Upper lobe of left lung (tissue), 6 donors: ENCODE results near the gene MVD. TPM values are rescaled to one million over a fixed set of nuclear protein-coding genes. Genes with fewer than 3 reads are reported as not detected.

Experiments
- ATAC-seq, 2 donors: fragments of 200-7000 bp; cut with Tn5 transposase; one replicate each; pipeline ENCODE4 v1.9.1; 2022; ENCODE audit warnings: mild to moderate bottlenecking in 2 of 2, moderate library complexity in 2 of 2; ENCODE audit not compliant: low FRiP score in 2 of 2
- DNase-seq, 2 donors: peaks; one replicate each; pipeline ENCODE4 v3.0.0-alpha.2; 2019 to 2020
- H3K27ac ChIP-seq, 4 donors: fragments of 200-600 bp; sonication (generic); one replicate each; pipeline ENCODE4 v1.5.1; 2016 to 2019
- H3K27me3 ChIP-seq, 4 donors: fragments of 200-600 bp; sonication (generic); one replicate each; pipeline ENCODE4 v1.5.1; 2017 to 2019
- H3K36me3 ChIP-seq, 4 donors: fragments of 200-600 bp; sonication (generic); one replicate each; pipeline ENCODE4 v1.5.1; 2016 to 2019
- H3K4me1 ChIP-seq, 4 donors: fragments of 200-600 bp; sonication (generic); one replicate each; pipeline ENCODE4 v1.5.1; 2018 to 2019
- H3K4me3 ChIP-seq, 4 donors: fragments of 200-600 bp; sonication (generic); one replicate each; pipeline ENCODE4 v1.5.1; 2017 to 2019; ENCODE audit warnings: mild to moderate bottlenecking in 2 of 4, moderate library complexity in 1 of 4
- H3K9me3 ChIP-seq, 4 donors: fragments of 200-600 bp; sonication (generic); one replicate each; pipeline ENCODE4 v1.5.1; 2018 to 2019
- CTCF ChIP-seq, 6 experiments: fragments of 450-650 bp in 4 of 6; fragments of 200-600 bp in 2 of 6; sonication (generic) in 2 of 6; IDR thresholded peaks; one replicate each; pipeline ENCODE4 v1.5.1; 2016 to 2019; ENCODE audit warnings: antibody characterized with exemption in 6 of 6
- EP300 ChIP-seq, 4 donors: sonication (generic); formaldehyde crosslinking; IDR thresholded peaks; one replicate each; pipeline ENCODE4 v1.5.1; 2017; ENCODE audit warnings: antibody characterized with exemption in 4 of 4, control low read depth in 2 of 4
- POLR2A ChIP-seq, 4 donors: fragments of 450-650 bp; IDR thresholded peaks; one replicate each; pipeline ENCODE4 v1.5.1; 2016 to 2017; ENCODE audit warnings: antibody characterized with exemption in 4 of 4, mild to moderate bottlenecking in 2 of 4
- POLR2AphosphoS5 ChIP-seq, 2 donors: sonication (generic); formaldehyde crosslinking; IDR thresholded peaks; one replicate each; pipeline ENCODE4 v1.5.1; 2017; ENCODE audit warnings: antibody characterized with exemption in 2 of 2
- WGBS, 2 donors: methylation state at CpG; one replicate each; pipeline ENCODE4 v1.1.5; 2017 to 2018; 5-methylcytosine and 5-hydroxymethylcytosine counted together
- total RNA-seq, 6 donors: library from RNA; depleted of rRNA in 4 of 6; stranded (reverse); fragments of >200 nt in 4 of 6; gene quantifications; one replicate each; pipeline versions ENCODE4 v1.1.0 to v1.2.1, GENCODE V29; 2016 to 2021
- donor health status: DM: no; HTN: no; CAD: no; lungs with moderate emphysema.
- donor health status: DM: no; HTN: yes; CAD: no; lungs with severe emphysema.

Gene MVD
- total RNA-seq, 6 donors from 2014 or later: 38.1 to 114 (median 90.5) TPM

DNA sequence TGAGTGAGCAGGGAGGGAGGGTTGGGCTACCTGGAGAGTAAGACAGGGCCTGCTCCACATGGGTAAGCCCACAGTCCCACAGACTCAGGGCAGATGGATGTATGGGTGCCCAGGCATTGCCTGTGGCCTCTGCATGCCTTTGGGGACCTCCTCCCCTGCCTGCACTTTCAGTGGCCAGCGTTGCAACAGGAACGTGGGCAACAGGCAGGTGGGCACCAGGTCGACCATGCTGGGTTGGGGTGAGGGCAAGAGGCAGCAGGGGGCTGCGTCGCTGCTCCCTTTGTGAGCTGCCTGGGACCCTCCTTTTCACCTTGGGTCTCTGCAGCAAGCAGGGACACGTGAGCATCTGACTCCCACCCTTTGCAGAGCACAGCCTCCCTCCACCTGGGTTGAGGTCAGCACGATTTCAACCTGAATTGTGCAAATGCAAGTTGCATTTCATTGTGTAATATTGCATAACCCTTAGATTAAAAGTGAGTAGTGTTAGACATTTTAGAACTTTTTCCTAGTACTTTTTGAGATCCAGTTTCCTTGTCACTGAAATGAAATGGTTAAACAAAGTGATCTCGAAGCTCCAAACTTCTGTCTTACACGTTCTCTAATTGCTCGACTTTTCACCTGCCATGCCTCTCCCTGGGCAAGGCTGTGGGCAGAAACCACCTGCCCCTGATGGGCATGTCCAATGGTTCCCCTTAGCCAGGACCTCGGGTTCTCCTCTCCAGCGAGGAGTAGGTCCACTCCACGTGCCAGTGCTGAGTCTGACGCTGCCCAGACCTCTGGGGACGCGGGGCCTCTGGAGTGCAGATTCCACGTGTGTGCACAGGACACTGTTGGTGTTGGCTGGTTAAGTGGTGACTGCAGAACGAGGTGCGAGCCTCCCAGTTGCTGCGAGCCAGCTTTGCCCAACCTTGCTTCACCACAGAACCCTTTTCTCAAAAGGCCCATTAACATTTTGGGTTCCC lies 57.4 kb downstream of the MVD start:
- Histone ChIP-seq H3K4me3 (no peak overlapping the region), H3K27ac (no peak overlapping the region), H3K36me3 (peaks cover 8 to 85% (median 49%) of the 10 kb centered on the region in 4 donors), H3K27me3 (no peaks in the 10 kb centered on the region), H3K4me1 (peaks cover 7 to 21% (median 11%) of the 10 kb centered on the region in 4 donors), H3K9me3 (no peaks in the 10 kb centered on the region)
- ATAC-seq (no peak), DNase-seq (no peak)
- 80 to 88% methylated on average over 17 to 18 of the region's 20 CpGs for WGBS, 2 donors
- no peak for TF ChIP-seq CTCF (IDR thresholded peaks at IDR 0.05)
- TF ChIP-seq POLR2A (IDR thresholded peaks at IDR 0.05): no peak
- TF ChIP-seq POLR2AphosphoS5 (IDR thresholded peaks at IDR 0.05): no peak
- no peak for TF ChIP-seq EP300 (IDR thresholded peaks at IDR 0.05)

GRCh38 chr16:88602091-88602490 lies 60.8 kb downstream of the MVD start:
- peak in 1 of 2 donors; percentile 89 for DNase-seq
- Histone ChIP-seq H3K4me1 (peaks cover 17 to 36% (median 31%) of the 10 kb centered on the region in 4 donors), H3K4me3 (no peak overlapping the region), H3K36me3 (peaks cover 9 to 89% (median 53%) of the 10 kb centered on the region in 4 donors), H3K9me3 (no peaks in the 10 kb centered on the region), H3K27ac (peak overlapping the region in 1 of 4 donors; percentile 60), H3K27me3 (no peaks in the 10 kb centered on the region)
- ATAC-seq: peak in 1 of 2 donors; percentile 27
- WGBS, 2 donors: 55 to 85% methylated on average over 4 of the region's 7 CpGs
- TF ChIP-seq POLR2A (IDR thresholded peaks at IDR 0.05) (no peak), EP300 (IDR thresholded peaks at IDR 0.05) (no peak), POLR2AphosphoS5 (IDR thresholded peaks at IDR 0.05) (peak in 1 of 2 donors; percentile 9)

Other genes starting within 250 kb of the MVD start
- gene ZFPM1, start 209.8 kb downstream of the MVD start, total RNA-seq: 1 to 10 TPM; 1.0 to 8.4 (median 3.3) TPM
- 10 to 100 TPM; 22.0 to 74.4 (median 45.5) TPM for gene ZC3H18, start 92.7 kb downstream of the MVD start, total RNA-seq
- under 1 TPM in 2 of 6 donors, not detected in 4; 0.40 to 0.76 TPM for gene IL17C, start 24.5 kb downstream of the MVD start, total RNA-seq
- gene CYBA, start 12.0 kb downstream of the MVD start, total RNA-seq: 100 to 1,000 TPM; 213 to 472 (median 322) TPM
- gene SNAI3, start 23.4 kb upstream of the MVD start, total RNA-seq: 1 to 10 TPM in 4 of 6 donors, under 1 TPM in 1, not detected in 1; 0.78 to 8.1 (median 7.0) TPM
- gene RNF166, start 43.3 kb upstream of the MVD start, total RNA-seq: 100 to 1,000 TPM in 1 of 6 donors, 10 to 100 TPM in 5; 23.2 to 101 (median 64.6) TPM
- gene CTU2, start 43.4 kb upstream of the MVD start, total RNA-seq: 10 to 100 TPM in 5 of 6 donors, 1 to 10 TPM in 1; 9.4 to 31.4 (median 20.6) TPM
- gene PIEZO1, start 122.1 kb upstream of the MVD start, total RNA-seq: 100 to 1,000 TPM; 107 to 535 (median 239) TPM
- 1 to 10 TPM in 5 of 6 donors, not detected in 1; 2.3 to 4.7 (median 3.5) TPM for gene CDT1, start 140.7 kb upstream of the MVD start, total RNA-seq
- 100 to 1,000 TPM in 4 of 6 donors, 10 to 100 TPM in 2; 76.5 to 147 (median 124) TPM for gene APRT, start 148.8 kb upstream of the MVD start, total RNA-seq
- gene GALNS, start 193.9 kb upstream of the MVD start, total RNA-seq: 100 to 1,000 TPM in 1 of 6 donors, 10 to 100 TPM in 5; 24.8 to 140 (median 45.6) TPM
- gene TRAPPC2L, start 194.0 kb upstream of the MVD start, total RNA-seq: 10 to 100 TPM; 10.9 to 62.5 (median 32.4) TPM
- gene PABPN1L, start 203.6 kb upstream of the MVD start, total RNA-seq: under 1 TPM in 1 of 6 donors, not detected in 5; 0.20 TPM